ENCODE results near the gene MICU2. TPM values are rescaled to one million over a fixed set of nuclear protein-coding genes. Genes with fewer than 3 reads are reported as not detected.

Gene MICU2
- total and polyA plus RNA-seq, 7 donors, result 23.1 to 104 (median 45.9) TPM

- no peak overlapping the region for H3K4me3 ChIP-seq
- TF ChIP-seq CTCF (IDR thresholded peaks at IDR 0.05) (no peak), POLR2A (IDR thresholded peaks at IDR 0.05) (no peak), EP300 (IDR thresholded peaks at IDR 0.05) (no peak), POLR2AphosphoS5 (IDR thresholded peaks at IDR 0.05) (no peak)
- H3K27ac ChIP-seq, result no peak overlapping the region
- no peaks in the 10 kb centered on the region for H3K36me3 ChIP-seq
- no peaks in the 10 kb centered on the region for H3K4me1 ChIP-seq
- DNase-seq, result no peak
- no peaks in the 10 kb centered on the region for H3K27me3 ChIP-seq
- WGBS, 2 donors, result 13 to 70% methylated on average over 1 of the region's 1 CpG
- peaks cover 0 to 3% (median 0%) of the 10 kb centered on the region in 4 donors for H3K9me3 ChIP-seq
- intact Hi-C loops (cut with DNase I), result no loop called here
These were observed 18.9 kb downstream of the MICU2 start for GRCh38 chr13:21584973-21585592.

- TF ChIP-seq EP300 (IDR thresholded peaks at IDR 0.05), result no peak
- no peak for TF ChIP-seq CTCF (IDR thresholded peaks at IDR 0.05)
- no peak for TF ChIP-seq POLR2AphosphoS5 (IDR thresholded peaks at IDR 0.05)
- no peak for TF ChIP-seq POLR2A (IDR thresholded peaks at IDR 0.05)
- Histone ChIP-seq H3K4me3 (no peak overlapping the region), H3K36me3 (no peaks in the 10 kb centered on the region), H3K4me1 (no peaks in the 10 kb centered on the region), H3K27ac (no peak overlapping the region), H3K9me3 (peaks cover 0 to 3% (median 0%) of the 10 kb centered on the region in 4 donors), H3K27me3 (no peaks in the 10 kb centered on the region)
- whole genome bisulfite sequencing, 2 donors, result 75 to 93% methylated on average over 2 of the region's 2 CpGs
- no peak for DNase-seq
- intact Hi-C loops (cut with DNase I), result no loop called here
These were observed 20.5 kb downstream of the MICU2 start for GRCh38 chr13:21583478-21583877.

GRCh38 chr13:21580736-21581135 is 23.2 kb downstream of the MICU2 start:
- H3K4me1 ChIP-seq, result no peaks in the 10 kb centered on the region
- TF ChIP-seq POLR2A (IDR thresholded peaks at IDR 0.05), result no peak
- TF ChIP-seq CTCF (IDR thresholded peaks at IDR 0.05), result no peak
- no peak for TF ChIP-seq POLR2AphosphoS5 (IDR thresholded peaks at IDR 0.05)

GRCh38 chr13:21579754-21580316 is 24.1 kb downstream of the MICU2 start:
- 91 to 94% methylated on average over 3 of the region's 3 CpGs for WGBS, 2 donors
- no peak for TF ChIP-seq EP300 (IDR thresholded peaks at IDR 0.05)
- no peak for TF ChIP-seq POLR2AphosphoS5 (IDR thresholded peaks at IDR 0.05)
- TF ChIP-seq POLR2A (IDR thresholded peaks at IDR 0.05), result no peak
- TF ChIP-seq CTCF (IDR thresholded peaks at IDR 0.05), result no peak
- no peaks in the 10 kb centered on the region for H3K4me1 ChIP-seq
- no peak for DNase-seq
- no peak overlapping the region for H3K4me3 ChIP-seq
- H3K9me3 ChIP-seq, result peaks cover 0 to 3% (median 0%) of the 10 kb centered on the region in 4 donors
- no peaks in the 10 kb centered on the region for H3K36me3 ChIP-seq
- H3K27me3 ChIP-seq, result no peaks in the 10 kb centered on the region
- intact Hi-C loops (cut with DNase I), result no loop called here
- no peak overlapping the region for H3K27ac ChIP-seq

More at GRCh38 chr13:21580736-21581135, 23.2 kb downstream of the MICU2 start:
- Histone ChIP-seq H3K36me3 (no peaks in the 10 kb centered on the region), H3K27me3 (no peaks in the 10 kb centered on the region), H3K4me3 (no peak overlapping the region), H3K27ac (no peak overlapping the region), H3K9me3 (peaks cover 0 to 3% (median 0%) of the 10 kb centered on the region in 4 donors)
- intact Hi-C loops (cut with DNase I), result no loop called here
- no peak for DNase-seq
